Loucy (cell line): ENCODE measurements around the gene CD44.

Experiments
- CTCF ChIP-seq: fragments of 200-600 bp; sonication (generic); conservative IDR thresholded peaks from 2 replicates; pipeline ENCODE4 v1.5.1; 2014; ENCODE audit warnings: mild to moderate bottlenecking, antibody characterized with exemption, low read length
- EZH2phosphoT487 ChIP-seq: fragments of 200-600 bp; IDR thresholded peaks from 2 replicates; pipeline ENCODE4 v1.6.1; 2018; ENCODE audit warnings: antibody characterized with exemption, mild to moderate bottlenecking, moderate library complexity, borderline replicate concordance

DNA sequence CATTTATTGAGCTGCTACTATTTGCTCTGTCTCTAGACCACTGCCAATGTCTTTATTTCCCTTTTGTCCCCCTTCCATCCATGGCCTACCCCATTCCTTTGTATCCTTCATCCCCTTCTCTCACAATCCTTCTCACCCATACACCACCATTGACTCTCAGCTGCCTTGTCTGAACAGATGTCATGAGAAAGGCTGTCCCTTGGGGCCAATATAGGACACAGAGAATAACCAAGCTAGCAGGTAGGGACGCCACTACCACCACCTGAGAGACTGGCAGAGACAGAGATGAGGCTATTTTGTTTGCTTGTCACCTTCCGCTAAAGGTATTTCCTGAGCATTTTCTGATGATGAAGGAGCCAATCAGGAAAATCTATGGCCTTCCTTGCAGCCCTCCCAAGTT, 138.9 kb downstream of the CD44 start:
- TF ChIP-seq CTCF (no peak), EZH2phosphoT487 (no peak)
